Duodenal mucosa (tissue), 2 donors: ENCODE data around the gene SYT7.
"Not testable (repeated sequence)": the region's sequence is repeated elsewhere in the genome, so short reads cannot be mapped to it uniquely, and the experiment has no call there.

Experiments
- H3K27ac ChIP-seq: one replicate; pipeline ENCODE4 v1.7.0; 2013; ENCODE audit warnings: low read depth, low read length
- H3K27me3 ChIP-seq, 2 donors: one replicate each; pipeline ENCODE4 v1.7.0; 2013; ENCODE audit warnings: low read length in 2 of 2, control low read depth in 1 of 2; ENCODE audit not compliant: insufficient read depth in 2 of 2, control insufficient read depth in 1 of 2
- H3K36me3 ChIP-seq, 2 donors: one replicate each; pipeline ENCODE4 v1.7.0; 2013; ENCODE audit warnings: low read length in 2 of 2, control low read depth in 1 of 2; ENCODE audit not compliant: insufficient read depth in 2 of 2, control insufficient read depth in 1 of 2
- H3K4me1 ChIP-seq, 2 donors: one replicate each; pipeline ENCODE4 v1.7.0; 2013; ENCODE audit warnings: low read length in 2 of 2, control low read depth in 1 of 2; ENCODE audit not compliant: insufficient read depth in 2 of 2, control insufficient read depth in 1 of 2
- H3K4me3 ChIP-seq, 2 donors: one replicate each; pipeline ENCODE4 v1.7.0; 2013; ENCODE audit warnings: low read length in 2 of 2, low read depth in 1 of 2
- H3K9ac ChIP-seq, 2 donors: one replicate each; pipeline ENCODE4 v1.7.0; 2013; ENCODE audit warnings: low read length in 2 of 2, low read depth in 1 of 2
- H3K9me3 ChIP-seq, 2 donors: one replicate each; pipeline ENCODE4 v1.7.0; 2013; ENCODE audit warnings: low read length in 2 of 2, control low read depth in 1 of 2; ENCODE audit not compliant: control insufficient read depth in 1 of 2

The SYT7 gene

GRCh38 chr11:61479360-61480058 lies 101.4 kb downstream of the SYT7 start:
- not testable (repeated sequence) for H3K9me3 ChIP-seq, H3K4me3 ChIP-seq, H3K36me3 ChIP-seq, H3K9ac ChIP-seq, H3K4me1 ChIP-seq, H3K27ac ChIP-seq
- H3K27me3 ChIP-seq, result peaks cover 6 to 12% of the 10 kb centered on the region in 2 donors

DNA sequence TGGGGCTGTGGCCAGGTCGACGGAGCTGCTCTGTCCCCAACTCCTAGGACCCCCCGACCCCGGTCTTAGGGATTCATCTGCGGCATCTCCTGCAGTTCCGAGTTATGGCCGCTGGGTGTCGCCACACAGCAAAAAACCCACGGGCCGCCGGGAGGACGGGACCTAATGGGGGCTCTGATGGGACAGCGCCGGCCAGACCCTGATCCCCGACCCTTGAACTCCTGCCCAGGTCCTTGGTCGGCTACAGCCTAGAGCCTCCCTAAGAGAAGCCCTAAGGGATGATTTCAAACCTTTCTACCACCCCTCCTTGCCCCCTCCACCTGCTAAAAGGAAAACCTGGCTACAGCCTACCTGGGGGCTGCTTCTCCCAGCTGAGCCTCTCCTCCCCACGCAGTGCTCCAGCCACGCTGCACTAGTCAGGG lies 103.1 kb downstream of the SYT7 start:
- peaks cover 0 to 5% of the 10 kb centered on the region in 2 donors for H3K36me3 ChIP-seq
- no peak overlapping the region for H3K9ac ChIP-seq
- H3K4me1 ChIP-seq, result no peaks in the 10 kb centered on the region
- H3K27ac ChIP-seq, result no peak overlapping the region
- no peak overlapping the region for H3K4me3 ChIP-seq
- peaks cover 6 to 12% of the 10 kb centered on the region in 2 donors for H3K27me3 ChIP-seq
- H3K9me3 ChIP-seq, result no peaks in the 10 kb centered on the region

DNA sequence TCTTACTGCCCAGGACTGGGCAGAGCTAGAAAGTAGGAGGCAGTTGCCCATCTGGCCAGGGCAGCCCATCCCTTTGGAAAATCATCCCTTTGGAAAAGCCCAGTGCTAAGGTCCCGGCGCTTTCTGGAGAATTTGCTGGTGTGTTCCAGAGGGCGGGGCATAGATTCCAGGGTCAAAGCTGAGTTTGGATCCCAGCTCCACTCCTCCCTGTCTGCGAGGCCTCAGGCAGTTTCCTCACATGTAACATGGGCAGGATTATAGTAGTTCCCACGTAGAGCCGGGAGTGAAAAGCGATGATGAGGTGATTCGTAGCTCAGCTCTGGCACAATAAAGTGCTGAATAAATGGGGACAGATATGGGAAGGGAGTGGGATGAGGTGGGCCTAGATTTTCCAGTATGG lies 103.8 kb downstream of the SYT7 start:
- no peaks in the 10 kb centered on the region for H3K9me3 ChIP-seq
- no peak overlapping the region for H3K27ac ChIP-seq
- no peak overlapping the region for H3K9ac ChIP-seq
- H3K4me3 ChIP-seq, result no peak overlapping the region
- no peaks in the 10 kb centered on the region for H3K4me1 ChIP-seq
- peaks cover 0 to 5% of the 10 kb centered on the region in 2 donors for H3K36me3 ChIP-seq
- peaks cover 6 to 12% of the 10 kb centered on the region in 2 donors for H3K27me3 ChIP-seq

- H3K27ac ChIP-seq, result no peak overlapping the region
- H3K4me3 ChIP-seq, result no peak overlapping the region
- H3K9ac ChIP-seq, result no peak overlapping the region
- H3K36me3 ChIP-seq, result peaks cover 0 to 5% of the 10 kb centered on the region in 2 donors
- H3K27me3 ChIP-seq, result peaks cover 6 to 10% of the 10 kb centered on the region in 2 donors
- H3K4me1 ChIP-seq, result no peaks in the 10 kb centered on the region
- H3K9me3 ChIP-seq, result no peaks in the 10 kb centered on the region
Observed at GRCh38 chr11:61476371-61476770, 104.5 kb downstream of the SYT7 start.

DNA sequence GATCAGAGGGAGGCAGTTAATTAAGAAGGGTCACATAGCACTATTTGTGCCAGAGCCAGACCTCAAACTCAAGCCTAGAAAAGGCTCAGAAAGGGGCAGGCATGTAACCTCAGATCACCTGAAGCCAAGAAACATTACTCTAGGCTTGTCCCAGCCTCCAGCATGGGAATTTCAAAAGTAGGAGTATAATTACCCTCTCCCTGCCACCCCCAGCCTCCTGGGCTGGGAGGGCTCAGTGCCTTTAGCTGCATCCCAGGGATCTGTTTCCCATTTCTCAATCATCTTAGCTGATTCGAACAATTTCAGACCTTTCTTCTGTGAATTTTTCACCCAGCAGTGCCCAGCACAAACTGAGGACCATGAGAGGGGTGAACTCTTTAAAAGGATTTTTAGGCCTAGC lies 105.4 kb downstream of the SYT7 start:
- no peaks in the 10 kb centered on the region for H3K4me1 ChIP-seq

GRCh38 chr11:61474013-61474643 lies 106.7 kb downstream of the SYT7 start:
- Histone ChIP-seq H3K9ac (no peak overlapping the region), H3K4me1 (no peaks in the 10 kb centered on the region), H3K4me3 (no peak overlapping the region), H3K27me3 (peaks cover 6 to 10% of the 10 kb centered on the region in 2 donors), H3K27ac (no peak overlapping the region), H3K9me3 (no peaks in the 10 kb centered on the region), H3K36me3 (peaks cover 4 to 13% of the 10 kb centered on the region in 2 donors)

More for the DNA sequence above, 105.4 kb downstream of the SYT7 start:
- H3K4me3 ChIP-seq, result no peak overlapping the region
- H3K27ac ChIP-seq, result no peak overlapping the region
- H3K9ac ChIP-seq, result no peak overlapping the region
- H3K9me3 ChIP-seq, result no peaks in the 10 kb centered on the region
- H3K27me3 ChIP-seq, result peaks cover 6 to 10% of the 10 kb centered on the region in 2 donors
- peaks cover 4 to 9% of the 10 kb centered on the region in 2 donors for H3K36me3 ChIP-seq

GRCh38 chr11:61473370-61474012 lies 107.4 kb downstream of the SYT7 start:
- Histone ChIP-seq H3K4me1 (no peaks in the 10 kb centered on the region), H3K27me3 (peaks cover 2 to 6% of the 10 kb centered on the region in 2 donors), H3K9ac (no peak overlapping the region), H3K9me3 (no peaks in the 10 kb centered on the region), H3K27ac (no peak overlapping the region), H3K36me3 (peaks cover 5 to 13% of the 10 kb centered on the region in 2 donors), H3K4me3 (no peak overlapping the region)

GRCh38 chr11:61472868-61473267 lies 108.0 kb downstream of the SYT7 start:
- H3K4me3 ChIP-seq, result no peak overlapping the region
- no peaks in the 10 kb centered on the region for H3K4me1 ChIP-seq

GRCh38 chr11:61472282-61472681 lies 108.6 kb downstream of the SYT7 start:
- H3K4me3 ChIP-seq, result no peak overlapping the region
- H3K27ac ChIP-seq, result no peak overlapping the region
- no peaks in the 10 kb centered on the region for H3K9me3 ChIP-seq
- H3K9ac ChIP-seq, result no peak overlapping the region
- H3K36me3 ChIP-seq, result peaks cover 9 to 13% of the 10 kb centered on the region in 2 donors
- H3K4me1 ChIP-seq, result no peaks in the 10 kb centered on the region
- no peaks in the 10 kb centered on the region for H3K27me3 ChIP-seq

More at GRCh38 chr11:61472868-61473267, 108.0 kb downstream of the SYT7 start:
- no peak overlapping the region for H3K27ac ChIP-seq
- no peaks in the 10 kb centered on the region for H3K27me3 ChIP-seq
- no peak overlapping the region for H3K9ac ChIP-seq
- peaks cover 9 to 13% of the 10 kb centered on the region in 2 donors for H3K36me3 ChIP-seq
- no peaks in the 10 kb centered on the region for H3K9me3 ChIP-seq

DNA sequence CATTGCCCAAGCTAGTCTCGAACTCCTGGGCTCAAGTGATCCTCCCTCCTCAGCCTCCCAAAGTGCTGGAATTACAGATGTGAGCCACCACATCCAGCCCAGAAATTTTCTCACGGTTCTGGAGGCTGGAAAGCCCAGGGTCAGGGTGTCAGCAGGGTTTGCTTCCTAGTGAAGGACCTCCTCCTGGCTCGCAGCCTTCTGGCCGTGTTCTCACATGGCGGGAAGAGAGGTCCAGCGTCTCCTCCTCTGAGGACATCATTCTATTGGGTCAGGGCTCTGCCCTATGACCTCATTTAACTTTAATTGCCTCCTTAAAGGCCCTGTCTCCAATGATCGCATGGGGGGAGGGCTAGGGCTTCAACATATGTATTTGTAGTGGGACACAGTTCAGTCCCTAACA lies 112.9 kb downstream of the SYT7 start:
- Histone ChIP-seq H3K4me1 (no peaks in the 10 kb centered on the region), H3K9me3 (no peaks in the 10 kb centered on the region), H3K4me3 (no peak overlapping the region), H3K27me3 (no peaks in the 10 kb centered on the region), H3K27ac (no peak overlapping the region), H3K9ac (no peak overlapping the region), H3K36me3 (peaks cover 9 to 14% of the 10 kb centered on the region in 2 donors)
